CD14-positive monocyte (primary cell): ENCODE data around the gene RYR2. TPM values are rescaled to one million over a fixed set of nuclear protein-coding genes. Genes with fewer than 3 reads are reported as not detected.

Source experiments
- DNase-seq, 3 donors: peaks; one replicate each; pipeline ENCODE4 v3.0.0-alpha.2; 2011 to 2022
- H2AFZ ChIP-seq: 2 replicates; pipeline ENCODE4 v1.6.0; 2012; ENCODE audit warnings: mild to moderate bottlenecking, low read depth, low read length, inconsistent platforms; ENCODE audit not compliant: insufficient read depth, poor library complexity, severe bottlenecking
- H3K27ac ChIP-seq, 2 donors: 1 replicate in 1 of 2; 2 replicates in 1 of 2; pipeline ENCODE4 v1.5.1; 2012 to 2013; ENCODE audit warnings: low read length in 2 of 2, control low read depth in 1 of 2, inconsistent platforms in 1 of 2, low read depth in 1 of 2, mild to moderate bottlenecking in 1 of 2
- H3K27me3 ChIP-seq, 2 donors: one replicate each; pipeline versions ENCODE4 v1.6.0 to v1.6.1; 2011 to 2013; ENCODE audit warnings: low read length in 2 of 2; ENCODE audit not compliant: control insufficient read depth in 2 of 2, insufficient read depth in 2 of 2
- H3K36me3 ChIP-seq, 2 donors: replicated peaks in 1 of 2; 1 replicate in 1 of 2; 2 replicates in 1 of 2; pipeline versions ENCODE4 v1.5.1 to v1.6.1; 2012 to 2013; ENCODE audit warnings: low read length in 2 of 2, control low read depth in 1 of 2, inconsistent platforms in 1 of 2, mild to moderate bottlenecking in 1 of 2; ENCODE audit not compliant: insufficient read depth in 2 of 2, control insufficient read depth in 1 of 2
- H3K4me1 ChIP-seq, 2 donors: 1 replicate in 1 of 2; 2 replicates in 1 of 2; pipeline versions ENCODE4 v1.5.1 to v1.6.1; 2012 to 2013; ENCODE audit warnings: low read length in 2 of 2, control low read depth in 1 of 2, inconsistent platforms in 1 of 2, mild to moderate bottlenecking in 1 of 2, moderate library complexity in 1 of 2; ENCODE audit not compliant: insufficient read depth in 2 of 2, control insufficient read depth in 1 of 2
- H3K4me2 ChIP-seq: replicated peaks from 2 replicates; pipeline ENCODE3; 2012; ENCODE audit warnings: low read length, moderate library complexity, mild to moderate bottlenecking; ENCODE audit not compliant: poor library complexity, severe bottlenecking; ENCODE audit errors: extremely low read depth
- H3K4me3 ChIP-seq, 3 experiments: fragments of 200-600 bp in 1 of 3; sonication (generic) in 1 of 3; replicated peaks in 1 of 3; 1 replicate in 2 of 3; 2 replicates in 1 of 3; pipeline ENCODE4 v1.5.1; 2011 to 2013; ENCODE audit warnings: low read length in 3 of 3, mild to moderate bottlenecking in 3 of 3, control low read depth in 2 of 3, low read depth in 2 of 3, inconsistent platforms in 1 of 3, moderate library complexity in 1 of 3
- H3K79me2 ChIP-seq: 2 replicates; pipeline ENCODE4 v1.6.0; 2012; ENCODE audit warnings: mild to moderate bottlenecking, control low read depth, inconsistent platforms, low read length, moderate library complexity; ENCODE audit not compliant: insufficient read depth
- H3K9ac ChIP-seq: 2 replicates; pipeline ENCODE4 v1.6.0; 2017; ENCODE audit warnings: low read length, mild to moderate bottlenecking; ENCODE audit not compliant: insufficient read depth, poor library complexity, severe bottlenecking
- H3K9me3 ChIP-seq, 2 donors: replicated peaks in 1 of 2; 1 replicate in 1 of 2; 2 replicates in 1 of 2; pipeline versions ENCODE4 v1.5.1 to v1.6.1; 2012 to 2013; ENCODE audit warnings: low read length in 2 of 2, control low read depth in 1 of 2; ENCODE audit not compliant: control insufficient read depth in 1 of 2, insufficient read depth in 1 of 2
- H4K20me1 ChIP-seq: 2 replicates; pipeline ENCODE4 v1.6.0; 2012; ENCODE audit warnings: mild to moderate bottlenecking, low read length, control low read depth, moderate library complexity; ENCODE audit not compliant: insufficient read depth
- H3K27ac Mint-ChIP-seq, 7 donors: one replicate each; pipeline ENCODE4 v1.8.0; 2020; ENCODE audit warnings: mild to moderate bottlenecking in 7 of 7, mixed read lengths in 7 of 7, moderate library complexity in 6 of 7, inconsistent platforms in 2 of 7
- H3K27me3 Mint-ChIP-seq, 3 donors: one replicate each; pipeline ENCODE4 v1.8.0; 2021 to 2022; ENCODE audit warnings: low read depth in 3 of 3, mild to moderate bottlenecking in 3 of 3, mixed read lengths in 3 of 3, moderate library complexity in 3 of 3, inconsistent platforms in 1 of 3
- H3K36me3 Mint-ChIP-seq, 2 donors: one replicate each; pipeline ENCODE4 v1.8.0; 2020; ENCODE audit warnings: mixed read lengths in 2 of 2, inconsistent platforms in 1 of 2, mild to moderate bottlenecking in 1 of 2
- H3K4me1 Mint-ChIP-seq: one replicate; pipeline ENCODE4 v1.8.0; 2020; ENCODE audit warnings: mild to moderate bottlenecking, mixed read lengths
- H3K4me3 Mint-ChIP-seq, 2 donors: one replicate each; pipeline ENCODE4 v1.8.0; 2020; ENCODE audit warnings: mild to moderate bottlenecking in 2 of 2, mixed read lengths in 2 of 2, moderate library complexity in 1 of 2
- H3K9me3 Mint-ChIP-seq, 7 donors: one replicate each; pipeline ENCODE4 v1.8.0; 2020 to 2022; ENCODE audit warnings: mixed read lengths in 7 of 7, mild to moderate bottlenecking in 6 of 7, moderate library complexity in 6 of 7, inconsistent platforms in 2 of 7
- WGBS: methylation state at CpG from one replicate; pipeline ENCODE4 v1.1.5; 2013; ENCODE audit warnings: missing lambda C conversion rate; ENCODE audit not compliant: insufficient coverage; 5-methylcytosine and 5-hydroxymethylcytosine counted together
- intact Hi-C, 2 donors: fragments of 100-400 bp; cut with micrococcal nuclease; formaldehyde crosslinking; loops; one replicate each; pipeline versions ENCODE4 v1.15.0 to v1.15.1; 2023
- polyA plus RNA-seq, 3 donors: library from polyadenylated mRNA; depleted of rRNA in 1 of 3; unstranded in 2 of 3; stranded (reverse) in 1 of 3; fragments of 300-500 nt in 2 of 3; fragments of >200 nt in 1 of 3; fragmentation: Illumina TruSeq in 2 of 3; gene quantifications; 1 replicate in 2 of 3; 2 replicates in 1 of 3; pipeline ENCODE4 v1.2.3, GENCODE V29; 2012 to 2021
- TF ChIP-seq, protein P1 (sequence below): fragments of 200-600 bp; IDR thresholded peaks from one replicate; pipeline ENCODE4 v1.8.0; 2022; ENCODE audit warnings: antibody characterized with exemption, mild to moderate bottlenecking

RYR2 gene
- polyA plus RNA-seq, 3 donors = not detected

DNA sequence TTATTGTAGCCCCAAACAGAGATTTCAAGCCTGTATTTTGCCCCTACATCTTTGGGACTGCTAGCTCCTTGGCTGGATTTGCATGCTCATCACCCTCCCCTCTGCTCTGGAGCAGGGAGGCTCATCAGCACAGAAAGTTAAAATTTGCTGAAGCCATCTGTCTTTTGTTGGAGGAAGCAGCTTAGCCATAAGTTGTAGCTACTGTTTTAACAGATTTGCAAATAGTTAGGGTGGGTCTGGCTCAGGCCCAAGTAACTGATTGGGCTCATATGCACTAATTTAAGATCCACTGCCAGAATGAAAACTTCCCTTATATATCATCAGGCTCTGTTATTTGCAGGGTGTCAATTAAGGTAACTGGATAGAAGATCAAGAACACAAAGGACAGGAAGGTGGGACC, 541.8 kb downstream of the RYR2 start:
- H3K9me3 Mint-ChIP-seq = peaks cover 3 to 23% (median 7%) of the 10 kb centered on the region in 7 donors

DNA sequence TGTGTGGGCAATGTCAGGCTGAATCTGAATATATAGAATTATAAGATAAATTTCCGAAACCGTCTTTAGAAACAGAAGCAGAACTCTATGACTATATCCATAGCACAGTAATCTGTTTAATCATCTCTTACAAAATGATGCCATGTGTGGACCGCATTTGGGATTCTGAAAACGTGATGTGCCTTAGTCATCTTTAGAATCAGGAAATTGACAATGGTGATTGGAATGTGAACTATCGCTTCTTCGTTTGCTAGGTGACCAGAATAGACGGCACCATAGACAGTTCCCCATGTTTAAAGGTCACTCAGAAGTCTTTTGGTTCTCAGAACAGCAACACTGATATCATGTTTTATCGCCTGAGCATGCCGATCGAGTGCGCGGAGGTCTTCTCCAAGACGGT, 548.4 kb downstream of the RYR2 start:
- Mint-ChIP-seq H3K4me1 (no peaks in the 10 kb centered on the region), H3K9me3 (peaks cover 0 to 4% (median 3%) of the 10 kb centered on the region in 7 donors), H3K4me3 (no peak overlapping the region), H3K36me3 (no peaks in the 10 kb centered on the region), H3K27me3 (peaks cover 0 to 1% (median 1%) of the 10 kb centered on the region in 3 donors), H3K27ac (no peak overlapping the region)
- WGBS = 94% methylated on average over 9 of the region's 13 CpGs
- no peak overlapping the region for H3K9ac ChIP-seq
- DNase-seq = no peak
- no peaks in the 10 kb centered on the region for H3K36me3 ChIP-seq
- no peaks in the 10 kb centered on the region for H3K79me2 ChIP-seq
- H3K4me3 ChIP-seq = no peak overlapping the region
- H3K27me3 ChIP-seq = no peaks in the 10 kb centered on the region
- peaks cover 3 to 4% of the 10 kb centered on the region in 2 donors for H3K9me3 ChIP-seq
- intact Hi-C loops = no loop called here
- H3K4me2 ChIP-seq = no peak overlapping the region
- no peak overlapping the region for H3K27ac ChIP-seq
- H4K20me1 ChIP-seq = no peaks in the 10 kb centered on the region
- no peaks in the 10 kb centered on the region for H3K4me1 ChIP-seq
- H2AFZ ChIP-seq = no peak overlapping the region
- TF ChIP-seq, protein P1, sequence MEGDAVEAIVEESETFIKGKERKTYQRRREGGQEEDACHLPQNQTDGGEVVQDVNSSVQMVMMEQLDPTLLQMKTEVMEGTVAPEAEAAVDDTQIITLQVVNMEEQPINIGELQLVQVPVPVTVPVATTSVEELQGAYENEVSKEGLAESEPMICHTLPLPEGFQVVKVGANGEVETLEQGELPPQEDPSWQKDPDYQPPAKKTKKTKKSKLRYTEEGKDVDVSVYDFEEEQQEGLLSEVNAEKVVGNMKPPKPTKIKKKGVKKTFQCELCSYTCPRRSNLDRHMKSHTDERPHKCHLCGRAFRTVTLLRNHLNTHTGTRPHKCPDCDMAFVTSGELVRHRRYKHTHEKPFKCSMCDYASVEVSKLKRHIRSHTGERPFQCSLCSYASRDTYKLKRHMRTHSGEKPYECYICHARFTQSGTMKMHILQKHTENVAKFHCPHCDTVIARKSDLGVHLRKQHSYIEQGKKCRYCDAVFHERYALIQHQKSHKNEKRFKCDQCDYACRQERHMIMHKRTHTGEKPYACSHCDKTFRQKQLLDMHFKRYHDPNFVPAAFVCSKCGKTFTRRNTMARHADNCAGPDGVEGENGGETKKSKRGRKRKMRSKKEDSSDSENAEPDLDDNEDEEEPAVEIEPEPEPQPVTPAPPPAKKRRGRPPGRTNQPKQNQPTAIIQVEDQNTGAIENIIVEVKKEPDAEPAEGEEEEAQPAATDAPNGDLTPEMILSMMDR = no peak

More for the DNA sequence above, 541.8 kb downstream of the RYR2 start:
- Mint-ChIP-seq H3K4me1 (no peaks in the 10 kb centered on the region), H3K27me3 (peaks cover 1 to 2% (median 1%) of the 10 kb centered on the region in 3 donors), H3K36me3 (no peaks in the 10 kb centered on the region), H3K27ac (no peak overlapping the region), H3K4me3 (no peak overlapping the region)
- Histone ChIP-seq H3K4me1 (no peaks in the 10 kb centered on the region), H3K27ac (no peak overlapping the region), H3K9me3 (peaks cover 0 to 5% of the 10 kb centered on the region in 2 donors), H4K20me1 (no peaks in the 10 kb centered on the region), H3K79me2 (no peaks in the 10 kb centered on the region), H3K27me3 (no peaks in the 10 kb centered on the region), H3K9ac (no peak overlapping the region), H3K36me3 (no peaks in the 10 kb centered on the region), H3K4me3 (no peak overlapping the region), H2AFZ (no peak overlapping the region), H3K4me2 (no peak overlapping the region)
- TF ChIP-seq, protein P1 = no peak
- intact Hi-C loops = no loop called here
- no peak for DNase-seq
